Psoas muscle (tissue), 8 donors: Measurements from ENCODE around the gene PNPLA3. TPM values are rescaled to one million over a fixed set of nuclear protein-coding genes. Genes with fewer than 3 reads are reported as not detected.

Experiments
- ATAC-seq, 4 donors: fragments of 200-7000 bp; cut with Tn5 transposase; one replicate each; pipeline ENCODE4 v1.9.1; 2020; ENCODE audit warnings: moderate library complexity in 3 of 4, mild to moderate bottlenecking in 2 of 4
- DNase-seq, 2 donors: peaks; one replicate each; pipeline ENCODE4 v3.0.0-alpha.2; 2020
- H3K27ac ChIP-seq: fragments of 200-600 bp; one replicate; pipeline ENCODE4 v1.8.0; 2022
- H3K27me3 ChIP-seq, 3 donors: fragments of 200-600 bp in 1 of 3; one replicate each; pipeline versions ENCODE4 v1.6.1 to v1.8.0; 2013 to 2022; ENCODE audit warnings: low read length in 2 of 3, mild to moderate bottlenecking in 2 of 3, moderate library complexity in 1 of 3; ENCODE audit not compliant: insufficient read depth in 3 of 3
- H3K36me3 ChIP-seq, 2 donors: fragments of 200-600 bp in 1 of 2; one replicate each; pipeline versions ENCODE4 v1.6.1 to v1.8.0; 2013 to 2022; ENCODE audit warnings: low read depth in 1 of 2, mild to moderate bottlenecking in 1 of 2, moderate library complexity in 1 of 2; ENCODE audit not compliant: insufficient read depth in 1 of 2
- H3K4me1 ChIP-seq: fragments of 200-600 bp; one replicate; pipeline ENCODE4 v1.8.0; 2022
- H3K4me3 ChIP-seq: fragments of 200-600 bp; one replicate; pipeline ENCODE4 v1.8.0; 2022; ENCODE audit warnings: mild to moderate bottlenecking
- H3K9me3 ChIP-seq: fragments of 200-600 bp; one replicate; pipeline ENCODE4 v1.8.0; 2022
- WGBS, 3 donors: extraction: QIAGEN DNeasy Blood & Tissue Kit; methylation state at CpG; one replicate each; pipeline versions ENCODE4 v1.1.6 to v1.1.7; 2013; 5-methylcytosine and 5-hydroxymethylcytosine counted together
- intact Hi-C, 2 donors: fragments of 100-400 bp; cut with DNase I; formaldehyde crosslinking; loops; one replicate each; pipeline versions ENCODE4 v1.11.0 to v1.14.2; 2022
- polyA plus RNA-seq, 3 donors: library from polyadenylated mRNA; stranded (reverse); fragments of 200-250 nt; gene quantifications; one replicate each; pipeline ENCODE4 v1.2.3, GENCODE V29; 2013
- total RNA-seq, 4 donors: library from RNA; stranded (reverse); fragmentation: NEBNext Ultra II Directional in 2 of 4; extraction: Animal tissue kit (Norgen Biotek cat#: 25700) in 2 of 4; gene quantifications; one replicate each; pipeline versions ENCODE4 v1.2.1 to v1.2.4, GENCODE V29; 2021 to 2023
- TF ChIP-seq, protein P1 (sequence below): fragments of 200-600 bp; IDR thresholded peaks from one replicate; pipeline ENCODE4 v1.8.0; 2022; ENCODE audit warnings: antibody characterized with exemption
- donor health status: healthy with polysubstance abuse.
- donor health status: DM: no; HTN: no; CAD: no; lungs with moderate emphysema.
- donor health status: Bipolar disorder and iron deficiency.
- donor health status: healthy.
- donor health status: DM: yes; HTN: yes; CAD: no.
- donor health status: DM: no; HTN: no; CAD: no.
- donor health status: DM: no; HTN: no; CAD: no.
- donor health status: DM: yes; HTN: yes; CAD: no.

The PNPLA3 gene
- total and polyA plus RNA-seq, 7 donors, result 0.29 to 3.3 (median 0.61) TPM; not detected in 1

DNA sequence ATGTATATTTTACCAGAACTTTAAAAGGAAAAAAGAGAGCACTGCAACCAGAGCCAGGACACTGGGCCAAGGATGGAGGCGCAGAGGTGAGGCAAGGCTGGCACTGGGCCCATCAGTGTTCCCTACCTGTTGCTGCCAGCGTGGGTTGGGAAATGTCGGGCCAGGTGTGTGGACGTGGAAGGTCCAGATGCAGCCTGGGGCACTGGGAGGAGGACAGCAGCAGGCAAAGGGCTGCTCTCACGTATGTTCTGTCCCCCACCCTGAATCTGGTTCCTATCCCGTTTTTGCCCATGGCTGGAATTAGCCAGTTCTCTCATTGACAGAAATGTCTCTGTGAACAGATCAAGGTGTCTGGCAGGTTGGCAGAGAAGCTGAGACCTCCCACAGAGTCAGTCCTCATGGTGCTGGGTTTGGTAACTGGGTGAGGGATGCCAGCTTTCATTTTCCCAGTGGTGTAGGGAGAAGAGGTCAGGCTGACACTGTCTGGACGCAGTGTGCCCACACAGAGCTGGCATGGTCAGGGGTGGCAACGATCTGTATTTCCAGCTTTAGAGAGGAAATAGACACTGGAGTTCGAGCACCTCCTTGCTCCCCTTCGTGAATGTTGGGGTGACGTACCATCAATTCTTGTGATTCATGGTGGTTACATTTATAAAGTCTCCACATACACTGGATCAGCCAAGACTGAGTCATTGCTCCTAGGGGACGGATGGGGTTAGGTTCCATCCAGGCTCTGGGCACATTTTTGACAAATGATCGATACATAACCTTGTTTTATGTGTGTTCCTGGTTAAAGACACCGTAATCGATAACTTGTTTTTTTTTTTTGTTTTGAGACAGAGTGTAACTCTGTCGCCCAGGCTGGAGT lies 4.3 kb upstream of the PNPLA3 start:
- ATAC-seq (no peak), DNase-seq (no peak)
- TF ChIP-seq, protein P1, sequence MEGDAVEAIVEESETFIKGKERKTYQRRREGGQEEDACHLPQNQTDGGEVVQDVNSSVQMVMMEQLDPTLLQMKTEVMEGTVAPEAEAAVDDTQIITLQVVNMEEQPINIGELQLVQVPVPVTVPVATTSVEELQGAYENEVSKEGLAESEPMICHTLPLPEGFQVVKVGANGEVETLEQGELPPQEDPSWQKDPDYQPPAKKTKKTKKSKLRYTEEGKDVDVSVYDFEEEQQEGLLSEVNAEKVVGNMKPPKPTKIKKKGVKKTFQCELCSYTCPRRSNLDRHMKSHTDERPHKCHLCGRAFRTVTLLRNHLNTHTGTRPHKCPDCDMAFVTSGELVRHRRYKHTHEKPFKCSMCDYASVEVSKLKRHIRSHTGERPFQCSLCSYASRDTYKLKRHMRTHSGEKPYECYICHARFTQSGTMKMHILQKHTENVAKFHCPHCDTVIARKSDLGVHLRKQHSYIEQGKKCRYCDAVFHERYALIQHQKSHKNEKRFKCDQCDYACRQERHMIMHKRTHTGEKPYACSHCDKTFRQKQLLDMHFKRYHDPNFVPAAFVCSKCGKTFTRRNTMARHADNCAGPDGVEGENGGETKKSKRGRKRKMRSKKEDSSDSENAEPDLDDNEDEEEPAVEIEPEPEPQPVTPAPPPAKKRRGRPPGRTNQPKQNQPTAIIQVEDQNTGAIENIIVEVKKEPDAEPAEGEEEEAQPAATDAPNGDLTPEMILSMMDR, result no peak
- Histone ChIP-seq H3K9me3 (no peaks in the 10 kb centered on the region), H3K4me1 (peaks cover 4% of the 10 kb centered on the region), H3K36me3 (no peaks in the 10 kb centered on the region), H3K27ac (no peak overlapping the region), H3K27me3 (peaks cover 0 to 16% (median 1%) of the 10 kb centered on the region in 3 donors), H3K4me3 (no peak overlapping the region)
- WGBS, 3 donors, result 66 to 79% (median 68%) methylated on average over 16 of the region's 16 CpGs
- intact Hi-C loops, result no loop called here

DNA sequence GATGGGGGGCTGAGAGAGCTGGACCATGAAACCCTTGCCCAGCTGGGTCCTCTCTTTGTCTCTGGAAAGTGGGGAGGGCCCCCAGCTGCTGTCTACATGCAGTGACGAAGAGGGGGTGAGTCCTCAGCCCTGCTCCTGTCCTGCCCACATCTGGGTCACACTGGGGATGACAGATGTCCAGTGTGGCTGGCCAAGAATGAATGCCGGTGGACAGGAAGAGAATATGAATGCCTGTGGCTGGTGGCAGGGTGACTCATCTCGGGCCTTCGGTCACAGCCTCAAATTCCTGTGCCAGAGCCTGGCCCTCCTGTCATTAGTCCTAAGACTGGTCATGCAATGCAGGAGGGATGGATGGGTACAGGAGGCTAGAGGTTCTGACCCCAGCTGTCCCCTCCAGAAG lies 2.2 kb upstream of the PNPLA3 start:
- H3K27me3 ChIP-seq, result peaks cover 0 to 16% (median 1%) of the 10 kb centered on the region in 3 donors
- no peak overlapping the region for H3K4me3 ChIP-seq
- TF ChIP-seq, protein P1, result no peak
- WGBS, 3 donors, result 18 to 24% (median 24%) methylated on average over 4 of the region's 4 CpGs
- intact Hi-C loops, result no loop called here
- ATAC-seq (peak in 3 of 4 donors; percentile 59 to 82 (median 68)), DNase-seq (peak in 1 of 2 donors; percentile 63)
- no peaks in the 10 kb centered on the region for H3K9me3 ChIP-seq
- peak overlapping the region; percentile 18 for H3K27ac ChIP-seq
- H3K36me3 ChIP-seq, result no peaks in the 10 kb centered on the region
- H3K4me1 ChIP-seq, result peaks cover 4% of the 10 kb centered on the region

DNA sequence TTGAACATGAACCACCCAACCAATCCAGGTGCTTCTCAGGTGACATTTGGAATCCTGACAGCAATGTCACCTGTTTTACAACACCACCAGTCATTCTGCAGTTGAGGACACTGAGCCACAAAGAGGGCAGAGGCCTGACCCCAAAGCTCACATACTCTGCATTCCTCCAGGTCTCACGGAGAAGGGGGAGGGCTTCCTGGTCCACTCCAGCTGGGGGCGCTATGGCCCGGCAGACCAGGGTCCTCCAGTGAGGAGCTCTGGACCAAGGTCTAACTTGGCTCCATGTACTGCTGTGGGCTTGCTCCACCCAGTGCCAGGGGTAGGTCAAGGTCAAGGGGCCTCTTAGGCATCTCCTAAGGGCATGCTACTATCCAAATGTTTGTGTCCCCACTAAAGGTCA lies 1.5 kb upstream of the PNPLA3 start:
- Histone ChIP-seq H3K4me3 (no peak overlapping the region), H3K9me3 (no peaks in the 10 kb centered on the region), H3K27me3 (peaks cover 0 to 12% (median 1%) of the 10 kb centered on the region in 3 donors), H3K27ac (no peak overlapping the region), H3K4me1 (peaks cover 4% of the 10 kb centered on the region), H3K36me3 (no peaks in the 10 kb centered on the region)
- TF ChIP-seq, protein P1, result no peak
- ATAC-seq (no peak), DNase-seq (no peak)
- intact Hi-C loops, result no loop called here
- 75 to 79% (median 79%) methylated on average over 3 of the region's 3 CpGs for WGBS, 3 donors

DNA sequence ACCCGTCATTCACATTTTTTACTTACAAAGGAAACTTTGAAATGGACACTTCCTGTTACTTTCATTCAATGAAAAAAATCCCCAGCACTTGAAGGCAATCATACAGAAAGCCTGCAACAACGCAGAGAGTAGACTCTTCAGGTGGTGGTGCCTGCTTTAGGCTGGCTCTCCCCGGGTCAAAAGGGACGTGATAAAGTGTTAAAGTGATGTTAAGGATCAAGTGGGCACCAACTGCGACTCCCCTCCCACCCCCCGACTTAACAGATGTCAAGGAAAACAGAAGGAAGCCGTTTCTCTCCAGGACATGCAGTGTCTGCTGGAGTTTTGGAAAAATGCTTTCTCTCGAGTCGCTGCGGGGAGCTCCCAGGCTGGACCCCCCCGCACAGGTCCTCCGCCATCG lies 414 bp upstream of the PNPLA3 start:
- Histone ChIP-seq H3K4me3 (peak overlapping the region; percentile 71), H3K27ac (no peak overlapping the region), H3K9me3 (no peaks in the 10 kb centered on the region), H3K27me3 (peaks cover 0 to 12% (median 1%) of the 10 kb centered on the region in 3 donors), H3K36me3 (peaks cover 0 to under 1% of the 10 kb centered on the region in 2 donors), H3K4me1 (peaks cover 4% of the 10 kb centered on the region)
- TF ChIP-seq, protein P1, result no peak
- ATAC-seq (no peak), DNase-seq (no peak)
- WGBS, 3 donors, result 4 to 9% (median 4%) methylated on average over 12 to 13 of the region's 13 CpGs
- intact Hi-C loops, result no loop called here
